Testis (tissue), 3 donors: ENCODE data around the gene MCTP1. TPM values are rescaled to one million over a fixed set of nuclear protein-coding genes. Genes with fewer than 3 reads are reported as not detected.

Source experiments
- DNase-seq: peaks from one replicate; pipeline ENCODE4 v3.0.0-alpha.2; 2019
- H3K27ac ChIP-seq, 2 donors: fragments of 200-600 bp; sonication (generic); one replicate each; pipeline ENCODE4 v1.5.1; 2019
- H3K27me3 ChIP-seq: fragments of 200-600 bp; sonication (generic); one replicate; pipeline ENCODE4 v1.5.1; 2019
- H3K36me3 ChIP-seq: fragments of 200-600 bp; sonication (generic); one replicate; pipeline ENCODE4 v1.5.1; 2017; ENCODE audit warnings: low read depth; ENCODE audit errors: missing control alignments
- H3K4me1 ChIP-seq: fragments of 200-600 bp; sonication (generic); one replicate; pipeline ENCODE4 v1.5.1; 2019
- H3K4me3 ChIP-seq, 2 donors: fragments of 200-600 bp; sonication (generic); one replicate each; pipeline ENCODE4 v1.5.1; 2017 to 2019
- H3K9me3 ChIP-seq: fragments of 200-600 bp; sonication (generic); one replicate; pipeline ENCODE4 v1.5.1; 2017
- CTCF ChIP-seq, 3 experiments: fragments of 450-650 bp in 2 of 3; fragments of 200-600 bp in 1 of 3; sonication (generic) in 1 of 3; IDR thresholded peaks; one replicate each; pipeline ENCODE4 v1.5.1; 2016 to 2019; ENCODE audit warnings: antibody characterized with exemption in 3 of 3, mild to moderate bottlenecking in 2 of 3, moderate library complexity in 1 of 3
- POLR2A ChIP-seq: fragments of 450-650 bp; IDR thresholded peaks from one replicate; pipeline ENCODE4 v1.6.1; 2017; ENCODE audit warnings: antibody characterized with exemption, mild to moderate bottlenecking, moderate library complexity
- WGBS, 2 donors: methylation state at CpG; one replicate each; pipeline ENCODE4 v1.1.5; 2018; 5-methylcytosine and 5-hydroxymethylcytosine counted together
- intact Hi-C: fragments of 100-400 bp; cut with DNase I; formaldehyde crosslinking; loops from one replicate; pipeline ENCODE4 v1.15.1; 2023; ENCODE audit warnings: low total_unique reads
- polyA plus RNA-seq: library from polyadenylated mRNA; stranded (reverse); fragments of 350-450 nt; fragmentation: Illumina TruSeq; extraction: RNeasy Lipid Tissue Mini Kit (QIAGEN cat#74804); gene quantifications from one replicate; pipeline ENCODE4 v1.2.3, GENCODE V29; 2014; ENCODE audit warnings: low read depth, low replicate concordance; ENCODE audit not compliant: insufficient read depth
- total RNA-seq, 2 donors: library from RNA; depleted of rRNA; stranded (reverse); fragments of >200 nt; gene quantifications; one replicate each; pipeline ENCODE4 v1.2.3, GENCODE V29; 2016

MCTP1 gene
- total and polyA plus RNA-seq, 3 donors from 2014 or later, result 7.4 to 15.5 (median 9.7) TPM

- no peaks in the 10 kb centered on the region for H3K36me3 ChIP-seq
- H3K4me3 ChIP-seq, result no peak overlapping the region
- TF ChIP-seq CTCF (IDR thresholded peaks at IDR 0.05), result no peak
- TF ChIP-seq POLR2A, result no peak
- 82% methylated on average over 3 of the region's 3 CpGs for WGBS, 2 donors
- DNase-seq, result no peak
- no peaks in the 10 kb centered on the region for H3K27me3 ChIP-seq
- no peak overlapping the region for H3K27ac ChIP-seq
- no peaks in the 10 kb centered on the region for H3K9me3 ChIP-seq
- no peaks in the 10 kb centered on the region for H3K4me1 ChIP-seq
- intact Hi-C loops, result no loop called here
Measured at GRCh38 chr5:94692581-94692980, 592.3 kb downstream of the MCTP1 start.

- Histone ChIP-seq H3K9me3 (no peaks in the 10 kb centered on the region), H3K27me3 (no peaks in the 10 kb centered on the region), H3K4me1 (no peaks in the 10 kb centered on the region), H3K27ac (no peak overlapping the region), H3K4me3 (no peak overlapping the region), H3K36me3 (no peaks in the 10 kb centered on the region)
- no peak for TF ChIP-seq POLR2A
- TF ChIP-seq CTCF (IDR thresholded peaks at IDR 0.05), result no peak
- DNase-seq, result peak; percentile 29
- 36 to 43% methylated on average over 4 of the region's 4 CpGs for WGBS, 2 donors
- intact Hi-C loops, result no loop called here
Measured at GRCh38 chr5:94691949-94692348, 592.9 kb downstream of the MCTP1 start.

GRCh38 chr5:94691291-94691690 is 593.6 kb downstream of the MCTP1 start:
- Histone ChIP-seq H3K27ac (peak overlapping the region in 1 of 2 donors; percentile 4), H3K36me3 (no peaks in the 10 kb centered on the region), H3K9me3 (no peaks in the 10 kb centered on the region), H3K27me3 (no peaks in the 10 kb centered on the region), H3K4me3 (no peak overlapping the region), H3K4me1 (no peaks in the 10 kb centered on the region)
- TF ChIP-seq CTCF (IDR thresholded peaks at IDR 0.05) (no peak), POLR2A (no peak)
- DNase-seq, result no peak
- 89 to 100% methylated on average over 1 of the region's 1 CpG for WGBS, 2 donors
- intact Hi-C loops, result no loop called here

- H3K27me3 ChIP-seq, result no peaks in the 10 kb centered on the region
- no peaks in the 10 kb centered on the region for H3K36me3 ChIP-seq
- no peak for DNase-seq
- intact Hi-C loops, result no loop called here
- 67 to 70% methylated on average over 2 of the region's 2 CpGs for WGBS, 2 donors
- H3K4me3 ChIP-seq, result no peak overlapping the region
- H3K4me1 ChIP-seq, result no peaks in the 10 kb centered on the region
- peak overlapping the region in 1 of 2 donors; percentile 4 for H3K27ac ChIP-seq
- H3K9me3 ChIP-seq, result no peaks in the 10 kb centered on the region
- TF ChIP-seq POLR2A (no peak), CTCF (IDR thresholded peaks at IDR 0.05) (no peak)
Measured at GRCh38 chr5:94690778-94691177, 594.1 kb downstream of the MCTP1 start.

- Histone ChIP-seq H3K9me3 (no peaks in the 10 kb centered on the region), H3K4me1 (no peaks in the 10 kb centered on the region), H3K27ac (no peak overlapping the region), H3K27me3 (no peaks in the 10 kb centered on the region), H3K36me3 (no peaks in the 10 kb centered on the region), H3K4me3 (no peak overlapping the region)
- DNase-seq, result no peak
- TF ChIP-seq POLR2A (no peak), CTCF (IDR thresholded peaks at IDR 0.05) (no peak)
- intact Hi-C loops, result no loop called here
Measured at GRCh38 chr5:94689908-94690307, 595.0 kb downstream of the MCTP1 start.
